Stimulated activated CD8-positive, alpha-beta memory T cell treated with anti-CD3 and anti-CD28 coated beads, Interleukin-7, amount 100 ng/mL, for 4 hours (primary cell): ENCODE data around the gene LRRC19.

Source experiments
- DNase-seq, 2 donors: peaks; one replicate each; pipeline ENCODE4 v3.0.0-alpha.2; 2020; ENCODE audit warnings: low read depth in 2 of 2

The LRRC19 gene

GRCh38 chr9:26955921-26956859, 49.3 kb downstream of the LRRC19 start, which contains the start of gene IFT74:
Gene IFT74, plus strand, starts transcription at chr9:26956412. Its CDS starts 5,556 bp downstream, at chr9:26961968.
- DNase-seq: peak; percentile 88 to 91

GRCh38 chr9:26955222-26955903, 50.1 kb downstream of the LRRC19 start:
- no peak for DNase-seq

GRCh38 chr9:26954050-26954508, 51.4 kb downstream of the LRRC19 start:
- DNase-seq: no peak

- DNase-seq: no peak
Measured at GRCh38 chr9:26951794-26952193, 53.7 kb downstream of the LRRC19 start.

GRCh38 chr9:26950521-26950920, 55.0 kb downstream of the LRRC19 start:
- no peak for DNase-seq

GRCh38 chr9:26949637-26950069, 55.8 kb downstream of the LRRC19 start:
- no peak for DNase-seq

- no peak for DNase-seq
Measured at GRCh38 chr9:26947736-26948135, 57.7 kb downstream of the LRRC19 start.

GRCh38 chr9:26946753-26947727, 58.4 kb downstream of the LRRC19 start, which contains the start of gene PLAA:
Gene PLAA, minus strand, starts transcription at chr9:26947242. Its CDS starts 197 bp downstream, at chr9:26947045.
- DNase-seq: peak; percentile 68 to 80

- no peak for DNase-seq
Measured at GRCh38 chr9:26945591-26945990, 59.9 kb downstream of the LRRC19 start.
